ENCODE results near the gene ZNF230.

GRCh38 chr19:44002212-44002565 lies 568 bp upstream of the ZNF230 start:
- TF ChIP-seq, protein P1, sequence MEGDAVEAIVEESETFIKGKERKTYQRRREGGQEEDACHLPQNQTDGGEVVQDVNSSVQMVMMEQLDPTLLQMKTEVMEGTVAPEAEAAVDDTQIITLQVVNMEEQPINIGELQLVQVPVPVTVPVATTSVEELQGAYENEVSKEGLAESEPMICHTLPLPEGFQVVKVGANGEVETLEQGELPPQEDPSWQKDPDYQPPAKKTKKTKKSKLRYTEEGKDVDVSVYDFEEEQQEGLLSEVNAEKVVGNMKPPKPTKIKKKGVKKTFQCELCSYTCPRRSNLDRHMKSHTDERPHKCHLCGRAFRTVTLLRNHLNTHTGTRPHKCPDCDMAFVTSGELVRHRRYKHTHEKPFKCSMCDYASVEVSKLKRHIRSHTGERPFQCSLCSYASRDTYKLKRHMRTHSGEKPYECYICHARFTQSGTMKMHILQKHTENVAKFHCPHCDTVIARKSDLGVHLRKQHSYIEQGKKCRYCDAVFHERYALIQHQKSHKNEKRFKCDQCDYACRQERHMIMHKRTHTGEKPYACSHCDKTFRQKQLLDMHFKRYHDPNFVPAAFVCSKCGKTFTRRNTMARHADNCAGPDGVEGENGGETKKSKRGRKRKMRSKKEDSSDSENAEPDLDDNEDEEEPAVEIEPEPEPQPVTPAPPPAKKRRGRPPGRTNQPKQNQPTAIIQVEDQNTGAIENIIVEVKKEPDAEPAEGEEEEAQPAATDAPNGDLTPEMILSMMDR (IDR thresholded peaks at IDR 0.05), result no peak
- no peak for TF ChIP-seq POLR2A (IDR thresholded peaks at IDR 0.05)

Measured in uterus (tissue), 2 donors.